ENCODE measurements around the gene PIK3R1.

PIK3R1 gene

GRCh38 chr5:68220260-68220659 is 4.7 kb downstream of the PIK3R1 start:
- no peak for TF ChIP-seq CTCF (IDR thresholded peaks at IDR 0.05; ENCODE audit: control insufficient read depth, extremely low read depth, insufficient read depth)
- H3K4me3 ChIP-seq (ENCODE audit: low read depth, low read length), result no peak overlapping the region
- DNase-seq (ENCODE audit: low read depth), result no peak

GRCh38 chr5:68220914-68221313 is 5.4 kb downstream of the PIK3R1 start:
- H3K4me3 ChIP-seq (ENCODE audit: low read depth, low read length), result no peak overlapping the region
- TF ChIP-seq CTCF (IDR thresholded peaks at IDR 0.05; ENCODE audit: control insufficient read depth, extremely low read depth, insufficient read depth), result no peak

GRCh38 chr5:68221488-68221887 is 5.9 kb downstream of the PIK3R1 start:
- H3K4me3 ChIP-seq (ENCODE audit: low read depth, low read length), result no peak overlapping the region
- TF ChIP-seq CTCF (IDR thresholded peaks at IDR 0.05; ENCODE audit: control insufficient read depth, extremely low read depth, insufficient read depth), result no peak
- DNase-seq (ENCODE audit: low read depth), result no peak

More at GRCh38 chr5:68220914-68221313, 5.4 kb downstream of the PIK3R1 start:
- DNase-seq (ENCODE audit: low read depth), result no peak

- no peak overlapping the region for H3K4me3 ChIP-seq (ENCODE audit: low read depth, low read length)
- no peak for TF ChIP-seq CTCF (IDR thresholded peaks at IDR 0.05; ENCODE audit: control insufficient read depth, extremely low read depth, insufficient read depth)
- DNase-seq (ENCODE audit: low read depth), result no peak
Measured at GRCh38 chr5:68222310-68222709, 6.8 kb downstream of the PIK3R1 start.

- no peak for TF ChIP-seq CTCF (IDR thresholded peaks at IDR 0.05; ENCODE audit: control insufficient read depth, extremely low read depth, insufficient read depth)
- no peak overlapping the region for H3K4me3 ChIP-seq (ENCODE audit: low read depth, low read length)
- DNase-seq (ENCODE audit: low read depth), result no peak
Measured at GRCh38 chr5:68222824-68223354, 7.3 kb downstream of the PIK3R1 start.

GRCh38 chr5:68223904-68224303 is 8.3 kb downstream of the PIK3R1 start:
- DNase-seq (ENCODE audit: low read depth), result no peak
- H3K4me3 ChIP-seq (ENCODE audit: low read depth, low read length), result no peak overlapping the region
- no peak for TF ChIP-seq CTCF (IDR thresholded peaks at IDR 0.05; ENCODE audit: control insufficient read depth, extremely low read depth, insufficient read depth)

GRCh38 chr5:68224509-68225187 is 9.1 kb downstream of the PIK3R1 start:
- TF ChIP-seq CTCF (IDR thresholded peaks at IDR 0.05; ENCODE audit: control insufficient read depth, extremely low read depth, insufficient read depth), result no peak

More at GRCh38 chr5:68224509-68225187, 9.1 kb downstream of the PIK3R1 start:
- DNase-seq (ENCODE audit: low read depth), result no peak
- no peak overlapping the region for H3K4me3 ChIP-seq (ENCODE audit: low read depth, low read length)
